Adrenal gland (tissue), 12 donors: ENCODE results near the gene ALPG. TPM values are rescaled to one million over a fixed set of nuclear protein-coding genes. Genes with fewer than 3 reads are reported as not detected.
"Not testable (repeated sequence)": the region's sequence is repeated elsewhere in the genome, so short reads cannot be mapped to it uniquely, and the experiment has no call there.

ENCODE experiments used
- DNase-seq, 7 donors: peaks; one replicate each; pipeline ENCODE4 v3.0.0-alpha.2; 2019 to 2020
- H3K27ac ChIP-seq, 5 donors: fragments of 200-600 bp; sonication (generic) in 4 of 5; 1 replicate in 3 of 5; 2 replicates in 2 of 5; pipeline versions ENCODE4 v1.5.1 to v1.8.0; 2016 to 2020; ENCODE audit warnings: mild to moderate bottlenecking in 1 of 5
- H3K27me3 ChIP-seq: fragments of 200-600 bp; 2 replicates; pipeline ENCODE4 v1.8.0; 2021
- H3K36me3 ChIP-seq, 2 donors: fragments of 200-600 bp; replicated peaks in 1 of 2; 1 replicate in 1 of 2; 2 replicates in 1 of 2; pipeline versions ENCODE4 v1.5.1 to v1.8.0; 2018 to 2022
- H3K4me1 ChIP-seq, 2 donors: fragments of 200-600 bp; replicated peaks in 1 of 2; 1 replicate in 1 of 2; 2 replicates in 1 of 2; pipeline versions ENCODE4 v1.5.1 to v1.8.0; 2018 to 2021
- H3K4me3 ChIP-seq, 4 donors: fragments of 200-600 bp; sonication (generic) in 3 of 4; one replicate each; pipeline ENCODE4 v1.5.1; 2016 to 2018
- H3K9me3 ChIP-seq, 3 donors: fragments of 200-600 bp; sonication (generic) in 1 of 3; replicated peaks in 1 of 3; 1 replicate in 2 of 3; 2 replicates in 1 of 3; pipeline versions ENCODE4 v1.5.1 to v1.8.0; 2016 to 2021
- CTCF ChIP-seq, 6 experiments: fragments of 450-650 bp in 4 of 6; fragments of 200-600 bp in 2 of 6; sonication (generic) in 1 of 6; IDR thresholded peaks; 1 replicate in 5 of 6; 2 replicates in 1 of 6; pipeline versions ENCODE4 v1.5.1 to v1.8.0; 2016 to 2021; ENCODE audit warnings: antibody characterized with exemption in 6 of 6, mild to moderate bottlenecking in 2 of 6, moderate library complexity in 1 of 6
- POLR2A ChIP-seq, 2 donors: fragments of 450-650 bp; IDR thresholded peaks; one replicate each; pipeline ENCODE4 v1.6.1; 2017; ENCODE audit warnings: antibody characterized with exemption in 2 of 2, mild to moderate bottlenecking in 2 of 2, moderate library complexity in 1 of 2
- WGBS, 4 donors: extraction: QIAGEN DNeasy Blood & Tissue Kit in 2 of 4; methylation state at CpG; one replicate each; pipeline versions ENCODE4 v1.1.5 to v1.1.7; 2013 to 2017; 5-methylcytosine and 5-hydroxymethylcytosine counted together
- intact Hi-C, 2 donors: fragments of 100-400 bp; cut with DNase I; formaldehyde crosslinking; loops; one replicate each; pipeline versions ENCODE4 v1.14.1 to v1.15.0; 2022 to 2023
- polyA plus RNA-seq, 3 donors: library from polyadenylated mRNA; stranded (reverse); fragments of 200-250 nt in 2 of 3; fragments of 350-450 nt in 1 of 3; fragmentation: Illumina TruSeq in 1 of 3; extraction: RNeasy Lipid Tissue Mini Kit (QIAGEN cat#74804) in 1 of 3; gene quantifications; one replicate each; pipeline ENCODE4 v1.2.3, GENCODE V29; 2013 to 2014
- total RNA-seq, 9 donors: library from RNA; depleted of rRNA in 4 of 9; stranded (reverse); fragments of >200 nt in 4 of 9; fragments of 120-200 nt in 1 of 9; fragmentation: NEBNext Ultra II Directional in 1 of 9; extraction: Animal tissue kit (Norgen Biotek cat#: 25700) in 1 of 9; gene quantifications; one replicate each; pipeline versions ENCODE4 v1.1.0 to v1.2.4, GENCODE V29; 2013 to 2023
- donor health status: healthy with polysubstance abuse.
- donor health status: Bipolar disorder and iron deficiency.
- donor health status: DM: yes; HTN: yes; CAD: no.
- donor health status: DM: no; HTN: no; CAD: no.
- donor health status: DM: no; HTN: no; CAD: no.
- donor health status: DM: yes; HTN: yes; CAD: no.

ALPG gene
- total and polyA plus RNA-seq, 12 donors, result not detected

- no peak overlapping the region for H3K27ac ChIP-seq
- intact Hi-C loops, result no loop called here
- no peak overlapping the region for H3K4me3 ChIP-seq
- H3K4me1 ChIP-seq, result no peaks in the 10 kb centered on the region
- H3K27me3 ChIP-seq, result no peaks in the 10 kb centered on the region
- H3K36me3 ChIP-seq, result no peaks in the 10 kb centered on the region
- WGBS, 4 donors, result 72 to 80% (median 76%) methylated on average over 3 to 13 of the region's 13 CpGs
- DNase-seq, result no peak
- H3K9me3 ChIP-seq, result no peaks in the 10 kb centered on the region
- TF ChIP-seq POLR2A (IDR thresholded peaks at IDR 0.05) (no peak), CTCF (IDR thresholded peaks at IDR 0.05) (no peak)
Measured at GRCh38 chr2:232367591-232368233, 38.9 kb upstream of the ALPG start.

GRCh38 chr2:232368311-232368731 lies 38.3 kb upstream of the ALPG start:
- TF ChIP-seq CTCF (IDR thresholded peaks at IDR 0.05), result no peak
- no peak for TF ChIP-seq POLR2A (IDR thresholded peaks at IDR 0.05)

GRCh38 chr2:232369126-232369951 lies 37.3 kb upstream of the ALPG start:
- WGBS, 4 donors, result 79 to 82% (median 79%) methylated on average over 9 to 15 of the region's 15 CpGs
- Histone ChIP-seq H3K27ac (no peak overlapping the region), H3K4me1 (no peaks in the 10 kb centered on the region), H3K36me3 (no peaks in the 10 kb centered on the region), H3K4me3 (no peak overlapping the region), H3K9me3 (no peaks in the 10 kb centered on the region), H3K27me3 (no peaks in the 10 kb centered on the region)
- DNase-seq, result no peak
- intact Hi-C loops, result no loop called here
- no peak for TF ChIP-seq POLR2A (IDR thresholded peaks at IDR 0.05)

More at GRCh38 chr2:232368311-232368731, 38.3 kb upstream of the ALPG start:
- no peak for DNase-seq
- no peak overlapping the region for H3K4me3 ChIP-seq
- WGBS, 4 donors, result 72 to 89% (median 83%) methylated on average over 8 to 15 of the region's 15 CpGs
- no peak overlapping the region for H3K27ac ChIP-seq
- H3K27me3 ChIP-seq, result no peaks in the 10 kb centered on the region
- no peaks in the 10 kb centered on the region for H3K36me3 ChIP-seq
- no peaks in the 10 kb centered on the region for H3K9me3 ChIP-seq
- no peaks in the 10 kb centered on the region for H3K4me1 ChIP-seq
- intact Hi-C loops, result no loop called here

- H3K4me3 ChIP-seq, intact Hi-C loops, H3K27me3 ChIP-seq, H3K36me3 ChIP-seq, H3K27ac ChIP-seq, DNase-seq, H3K9me3 ChIP-seq, H3K4me1 ChIP-seq: not testable (repeated sequence)
- 43 to 49% (median 47%) methylated on average over 8 to 9 of the region's 12 CpGs for WGBS, 4 donors
Measured at GRCh38 chr2:232370007-232370406, 36.6 kb upstream of the ALPG start.
